Glutamatergic neuron (in vitro differentiated cells): ENCODE measurements around the gene CDC42BPG. TPM values are rescaled to one million over a fixed set of nuclear protein-coding genes. Genes with fewer than 3 reads are reported as not detected.

Source experiments
- DNase-seq: peaks from one replicate; pipeline ENCODE4 v3.0.0; 2022
- H3K27ac Mint-ChIP-seq: one replicate; pipeline ENCODE4 v1.8.0; 2020; ENCODE audit warnings: mild to moderate bottlenecking, mixed read lengths, inconsistent platforms; ENCODE audit not compliant: unreplicated experiment
- H3K27me3 Mint-ChIP-seq: one replicate; pipeline ENCODE4 v1.8.0; 2020; ENCODE audit warnings: mild to moderate bottlenecking, moderate library complexity, mixed read lengths, inconsistent platforms; ENCODE audit not compliant: unreplicated experiment
- H3K36me3 Mint-ChIP-seq: one replicate; pipeline ENCODE4 v1.8.0; 2020; ENCODE audit warnings: mild to moderate bottlenecking, mixed read lengths, inconsistent platforms; ENCODE audit not compliant: unreplicated experiment
- H3K4me1 Mint-ChIP-seq: one replicate; pipeline ENCODE4 v1.8.0; 2020; ENCODE audit warnings: mild to moderate bottlenecking, low read depth, mixed read lengths, inconsistent platforms; ENCODE audit not compliant: unreplicated experiment
- H3K4me3 Mint-ChIP-seq: one replicate; pipeline ENCODE4 v1.8.0; 2020; ENCODE audit warnings: mild to moderate bottlenecking, mixed read lengths, inconsistent platforms; ENCODE audit not compliant: unreplicated experiment
- H3K9me3 Mint-ChIP-seq: one replicate; pipeline ENCODE4 v1.8.0; 2020; ENCODE audit warnings: mild to moderate bottlenecking, moderate library complexity, mixed read lengths, inconsistent platforms; ENCODE audit not compliant: unreplicated experiment
- total RNA-seq: library from RNA; stranded (reverse); fragmentation: NEBNext Ultra II Directional; extraction: Animal tissue kit (Norgen Biotek cat#: 25700); gene quantifications from one replicate; pipeline ENCODE4 v1.2.1, GENCODE V29; 2021; ENCODE audit not compliant: unreplicated experiment
- TF ChIP-seq, protein P1 (sequence below): fragments of 200-600 bp; sonication (generic); IDR thresholded peaks from one replicate; pipeline ENCODE4 v1.5.0; 2021; ENCODE audit not compliant: partially characterized antibody, unreplicated experiment

Gene CDC42BPG
- total RNA-seq, 1 donor from 2014 or later: 2.3 TPM

DNA sequence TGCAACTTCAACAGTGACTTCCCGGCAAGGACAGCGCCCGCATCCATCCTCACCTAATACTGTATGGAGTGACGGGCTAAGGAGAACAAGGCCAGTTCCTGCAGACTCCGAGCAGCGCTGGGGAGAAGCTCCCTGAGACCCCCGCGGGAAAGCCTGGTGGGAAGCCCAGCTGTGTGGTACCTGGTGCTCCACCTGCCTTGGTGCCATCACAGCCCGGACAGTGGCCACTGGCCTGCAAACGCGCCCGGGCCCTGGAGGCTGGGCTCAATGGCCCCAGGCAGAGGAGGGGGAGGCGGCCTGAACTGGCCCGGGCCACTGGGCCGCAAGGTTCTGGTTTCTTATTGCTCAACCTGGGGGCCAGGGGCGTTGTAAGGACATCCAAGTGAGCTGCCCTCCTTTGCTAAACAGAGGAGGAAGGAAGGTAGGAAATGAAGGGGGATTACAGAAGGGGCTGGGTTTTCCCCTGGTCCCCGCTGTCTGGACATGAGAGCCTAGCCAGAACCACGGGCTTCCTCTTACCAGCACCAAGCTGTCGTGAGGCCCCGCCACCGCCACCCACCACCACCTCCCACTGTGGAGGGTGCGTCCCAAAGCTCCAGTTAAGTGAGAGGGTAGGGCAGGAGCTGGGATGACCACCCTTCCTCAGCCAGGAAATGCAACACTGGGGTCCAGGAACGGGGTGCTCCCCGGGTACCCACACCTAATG is 8.5 kb upstream of the CDC42BPG start:
- peaks cover 3% of the 10 kb centered on the region for H3K27me3 Mint-ChIP-seq
- no peak for DNase-seq
- H3K4me1 Mint-ChIP-seq: peaks cover 10% of the 10 kb centered on the region
- no peaks in the 10 kb centered on the region for H3K36me3 Mint-ChIP-seq
- no peak overlapping the region for H3K27ac Mint-ChIP-seq
- H3K9me3 Mint-ChIP-seq: peaks cover 4% of the 10 kb centered on the region
- TF ChIP-seq, protein P1, sequence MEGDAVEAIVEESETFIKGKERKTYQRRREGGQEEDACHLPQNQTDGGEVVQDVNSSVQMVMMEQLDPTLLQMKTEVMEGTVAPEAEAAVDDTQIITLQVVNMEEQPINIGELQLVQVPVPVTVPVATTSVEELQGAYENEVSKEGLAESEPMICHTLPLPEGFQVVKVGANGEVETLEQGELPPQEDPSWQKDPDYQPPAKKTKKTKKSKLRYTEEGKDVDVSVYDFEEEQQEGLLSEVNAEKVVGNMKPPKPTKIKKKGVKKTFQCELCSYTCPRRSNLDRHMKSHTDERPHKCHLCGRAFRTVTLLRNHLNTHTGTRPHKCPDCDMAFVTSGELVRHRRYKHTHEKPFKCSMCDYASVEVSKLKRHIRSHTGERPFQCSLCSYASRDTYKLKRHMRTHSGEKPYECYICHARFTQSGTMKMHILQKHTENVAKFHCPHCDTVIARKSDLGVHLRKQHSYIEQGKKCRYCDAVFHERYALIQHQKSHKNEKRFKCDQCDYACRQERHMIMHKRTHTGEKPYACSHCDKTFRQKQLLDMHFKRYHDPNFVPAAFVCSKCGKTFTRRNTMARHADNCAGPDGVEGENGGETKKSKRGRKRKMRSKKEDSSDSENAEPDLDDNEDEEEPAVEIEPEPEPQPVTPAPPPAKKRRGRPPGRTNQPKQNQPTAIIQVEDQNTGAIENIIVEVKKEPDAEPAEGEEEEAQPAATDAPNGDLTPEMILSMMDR: no peak
- no peak overlapping the region for H3K4me3 Mint-ChIP-seq

DNA sequence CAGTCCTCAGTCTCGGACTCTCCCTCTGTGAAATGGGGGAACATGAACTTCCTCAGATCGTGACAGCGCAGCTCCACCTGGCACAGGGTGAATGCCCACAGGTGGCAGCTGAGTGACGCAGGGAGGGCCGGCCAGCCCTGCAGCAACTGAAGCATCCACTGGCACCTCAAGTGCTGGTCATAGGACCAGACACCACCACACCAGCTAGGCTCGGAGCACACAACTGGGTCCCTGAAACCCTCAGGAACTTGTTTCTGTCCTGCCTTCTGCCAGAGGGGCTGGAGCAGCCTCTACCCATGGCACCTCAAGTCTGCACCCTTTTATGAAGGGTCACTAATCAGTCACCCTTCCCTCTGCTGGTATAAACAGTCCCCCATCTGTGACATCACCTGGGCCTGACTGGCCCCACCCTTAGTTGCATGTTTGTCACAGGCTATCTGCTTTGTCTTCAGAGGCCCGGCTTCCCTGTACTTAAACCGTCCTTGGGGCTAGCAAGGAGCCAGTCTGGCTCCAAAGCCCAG is 7.4 kb upstream of the CDC42BPG start:
- peaks cover 10% of the 10 kb centered on the region for H3K4me1 Mint-ChIP-seq
- peaks cover 4% of the 10 kb centered on the region for H3K9me3 Mint-ChIP-seq
- no peak overlapping the region for H3K27ac Mint-ChIP-seq
- no peak for DNase-seq
- H3K36me3 Mint-ChIP-seq: no peaks in the 10 kb centered on the region
- peaks cover 3% of the 10 kb centered on the region for H3K27me3 Mint-ChIP-seq
- TF ChIP-seq, protein P1: no peak
- H3K4me3 Mint-ChIP-seq: no peak overlapping the region

DNA sequence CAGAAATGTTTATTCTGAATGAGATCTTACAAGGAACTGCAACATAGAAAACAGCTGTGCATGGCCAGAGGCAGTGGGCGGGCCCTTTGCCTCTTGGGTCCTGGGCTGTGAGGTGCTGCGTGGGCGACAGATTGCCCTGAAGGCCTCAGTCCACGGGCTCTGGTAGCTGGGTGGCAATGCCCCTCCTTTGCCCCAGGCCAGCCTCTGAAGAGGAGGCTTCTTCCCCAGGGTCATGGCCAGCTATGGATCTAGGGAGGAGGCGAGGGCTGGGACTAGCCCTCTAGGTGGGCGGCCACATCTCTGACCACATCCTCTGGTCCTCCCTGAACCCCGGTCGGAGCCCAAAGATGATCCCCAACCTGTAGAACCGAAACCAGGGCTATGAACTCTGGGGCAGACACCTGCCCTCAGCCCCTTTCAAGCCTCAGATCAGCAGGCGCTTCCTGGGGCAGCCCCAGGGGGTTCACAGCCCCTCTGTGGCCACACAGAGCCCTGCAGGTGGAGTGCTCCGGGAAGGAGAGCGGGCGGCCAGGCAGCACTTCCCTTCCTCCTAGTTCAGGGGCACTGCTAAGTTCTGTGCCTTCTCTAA is 6.6 kb upstream of the CDC42BPG start:
- H3K27ac Mint-ChIP-seq: no peak overlapping the region
- H3K4me1 Mint-ChIP-seq: peaks cover 10% of the 10 kb centered on the region
- no peaks in the 10 kb centered on the region for H3K36me3 Mint-ChIP-seq
- no peak for DNase-seq
- H3K27me3 Mint-ChIP-seq: peaks cover 3% of the 10 kb centered on the region
- H3K4me3 Mint-ChIP-seq: no peak overlapping the region
- peaks cover 4% of the 10 kb centered on the region for H3K9me3 Mint-ChIP-seq
- TF ChIP-seq, protein P1: no peak

DNA sequence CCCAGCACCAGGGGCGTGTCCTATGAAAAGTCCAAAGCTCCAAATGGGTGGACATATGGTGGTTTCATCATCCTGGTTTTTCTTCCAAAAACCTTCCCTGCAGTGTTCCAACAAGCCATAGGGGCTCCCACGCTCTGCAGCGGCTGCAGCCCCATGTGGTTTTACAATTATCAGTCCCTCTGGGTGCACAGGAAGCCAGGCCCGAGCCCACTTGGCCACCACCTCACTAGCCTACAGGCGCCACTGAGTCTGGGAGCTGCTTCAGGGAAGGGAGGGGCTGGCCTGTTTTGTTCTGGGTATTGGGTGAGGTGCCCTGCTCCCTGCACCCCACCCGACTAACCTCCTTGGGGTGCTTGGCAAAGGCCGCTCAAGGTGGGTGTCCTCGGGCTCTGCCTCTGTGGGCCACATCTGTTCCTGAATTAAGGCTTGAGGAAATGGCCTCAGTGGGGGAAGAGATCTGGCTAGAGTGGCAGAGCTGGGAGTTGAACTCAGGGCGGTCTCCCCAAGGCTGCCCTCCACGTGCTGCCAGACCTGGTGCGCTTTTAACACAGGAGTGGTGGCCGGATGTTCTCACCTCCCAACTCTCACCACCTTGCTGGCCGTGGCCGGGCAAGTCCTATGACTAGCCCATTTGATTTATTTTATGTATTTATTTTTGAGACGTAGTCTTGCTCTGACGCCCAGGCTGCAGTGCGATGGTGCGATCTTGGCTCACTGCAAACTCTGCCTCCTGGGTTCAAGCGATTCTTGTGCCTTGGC is 5.3 kb upstream of the CDC42BPG start:
- peaks cover 6% of the 10 kb centered on the region for H3K4me1 Mint-ChIP-seq
- no peak overlapping the region for H3K27ac Mint-ChIP-seq
- peaks cover 10% of the 10 kb centered on the region for H3K27me3 Mint-ChIP-seq
- no peak for DNase-seq
- H3K9me3 Mint-ChIP-seq: peaks cover 5% of the 10 kb centered on the region
- TF ChIP-seq, protein P1: no peak
- H3K4me3 Mint-ChIP-seq: no peak overlapping the region
- H3K36me3 Mint-ChIP-seq: no peaks in the 10 kb centered on the region
